Adrenal gland (tissue), 5 donors: ENCODE measurements around the gene CAPN7.

Experiments
- POLR2A ChIP-seq, 2 donors: fragments of 450-650 bp; IDR thresholded peaks; one replicate each; pipeline ENCODE4 v1.6.1; 2017; ENCODE audit warnings: antibody characterized with exemption in 2 of 2, mild to moderate bottlenecking in 2 of 2, moderate library complexity in 1 of 2
- TF ChIP-seq, protein P1 (sequence below), 6 experiments: fragments of 450-650 bp in 4 of 6; fragments of 200-600 bp in 2 of 6; sonication (generic) in 1 of 6; IDR thresholded peaks; 1 replicate in 5 of 6; 2 replicates in 1 of 6; pipeline versions ENCODE4 v1.5.1 to v1.8.0; 2016 to 2021; ENCODE audit warnings: antibody characterized with exemption in 6 of 6, mild to moderate bottlenecking in 2 of 6, moderate library complexity in 1 of 6
- donor health status: DM: no; HTN: no; CAD: no.

DNA sequence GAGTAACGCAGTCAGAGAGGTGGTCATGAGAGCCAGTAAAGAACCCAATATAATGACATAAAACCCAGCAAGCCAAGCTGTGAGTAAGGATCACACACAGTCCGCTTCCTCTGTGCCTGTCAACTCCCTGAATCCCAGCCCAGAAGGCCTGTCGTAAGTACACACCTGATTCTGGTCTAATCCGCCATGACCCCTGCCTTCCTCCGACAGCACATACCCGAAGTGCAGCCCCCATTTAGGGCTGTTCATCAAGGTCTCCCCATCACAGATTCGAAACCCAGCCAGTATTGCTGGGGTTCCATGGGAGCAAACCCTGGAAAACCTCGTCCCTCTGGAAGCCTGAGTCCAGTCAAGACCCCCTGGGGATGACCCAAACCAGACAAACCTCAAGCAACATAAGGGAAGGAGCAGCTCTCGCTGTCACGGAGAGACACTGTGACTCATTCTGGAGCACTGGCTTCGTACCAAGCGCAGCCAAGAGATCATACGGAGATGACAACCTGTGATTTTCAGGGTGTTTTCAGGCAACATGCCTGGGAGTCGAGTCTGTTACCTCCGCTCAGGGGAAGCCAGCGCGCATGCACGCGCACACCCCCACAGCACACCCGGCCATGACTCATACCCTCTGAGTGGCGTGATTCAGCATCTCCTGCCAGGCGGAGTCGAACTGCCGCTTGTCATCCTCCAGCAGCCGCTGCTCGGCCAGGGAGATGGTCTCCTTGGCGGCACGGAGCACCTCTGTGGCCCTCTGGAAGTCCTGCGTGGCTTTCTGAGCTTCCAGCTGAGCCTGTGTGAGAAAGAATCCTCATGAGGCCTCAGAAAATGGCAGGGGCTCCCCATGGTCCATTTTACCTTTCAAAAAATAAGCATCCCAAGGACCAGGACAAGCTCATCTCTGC is 63.3 kb downstream of the CAPN7 start:
- TF ChIP-seq, protein P1, sequence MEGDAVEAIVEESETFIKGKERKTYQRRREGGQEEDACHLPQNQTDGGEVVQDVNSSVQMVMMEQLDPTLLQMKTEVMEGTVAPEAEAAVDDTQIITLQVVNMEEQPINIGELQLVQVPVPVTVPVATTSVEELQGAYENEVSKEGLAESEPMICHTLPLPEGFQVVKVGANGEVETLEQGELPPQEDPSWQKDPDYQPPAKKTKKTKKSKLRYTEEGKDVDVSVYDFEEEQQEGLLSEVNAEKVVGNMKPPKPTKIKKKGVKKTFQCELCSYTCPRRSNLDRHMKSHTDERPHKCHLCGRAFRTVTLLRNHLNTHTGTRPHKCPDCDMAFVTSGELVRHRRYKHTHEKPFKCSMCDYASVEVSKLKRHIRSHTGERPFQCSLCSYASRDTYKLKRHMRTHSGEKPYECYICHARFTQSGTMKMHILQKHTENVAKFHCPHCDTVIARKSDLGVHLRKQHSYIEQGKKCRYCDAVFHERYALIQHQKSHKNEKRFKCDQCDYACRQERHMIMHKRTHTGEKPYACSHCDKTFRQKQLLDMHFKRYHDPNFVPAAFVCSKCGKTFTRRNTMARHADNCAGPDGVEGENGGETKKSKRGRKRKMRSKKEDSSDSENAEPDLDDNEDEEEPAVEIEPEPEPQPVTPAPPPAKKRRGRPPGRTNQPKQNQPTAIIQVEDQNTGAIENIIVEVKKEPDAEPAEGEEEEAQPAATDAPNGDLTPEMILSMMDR (IDR thresholded peaks at IDR 0.05), result no peak
- TF ChIP-seq POLR2A (IDR thresholded peaks at IDR 0.05), result peak; percentile 37 to 87
